ENCODE results near the gene IP6K1. TPM values are rescaled to one million over a fixed set of nuclear protein-coding genes. Genes with fewer than 3 reads are reported as not detected.

IP6K1 gene
- 73.1 and 77.8 TPM in 2 replicates for total RNA-seq
- total RNA-seq (2013) = 19.1 TPM
- polyA plus RNA-seq = 27.8 and 29.3 TPM in 2 replicates
- 34.4 and 48.9 TPM in 2 replicates for polyA minus RNA-seq

DNA sequence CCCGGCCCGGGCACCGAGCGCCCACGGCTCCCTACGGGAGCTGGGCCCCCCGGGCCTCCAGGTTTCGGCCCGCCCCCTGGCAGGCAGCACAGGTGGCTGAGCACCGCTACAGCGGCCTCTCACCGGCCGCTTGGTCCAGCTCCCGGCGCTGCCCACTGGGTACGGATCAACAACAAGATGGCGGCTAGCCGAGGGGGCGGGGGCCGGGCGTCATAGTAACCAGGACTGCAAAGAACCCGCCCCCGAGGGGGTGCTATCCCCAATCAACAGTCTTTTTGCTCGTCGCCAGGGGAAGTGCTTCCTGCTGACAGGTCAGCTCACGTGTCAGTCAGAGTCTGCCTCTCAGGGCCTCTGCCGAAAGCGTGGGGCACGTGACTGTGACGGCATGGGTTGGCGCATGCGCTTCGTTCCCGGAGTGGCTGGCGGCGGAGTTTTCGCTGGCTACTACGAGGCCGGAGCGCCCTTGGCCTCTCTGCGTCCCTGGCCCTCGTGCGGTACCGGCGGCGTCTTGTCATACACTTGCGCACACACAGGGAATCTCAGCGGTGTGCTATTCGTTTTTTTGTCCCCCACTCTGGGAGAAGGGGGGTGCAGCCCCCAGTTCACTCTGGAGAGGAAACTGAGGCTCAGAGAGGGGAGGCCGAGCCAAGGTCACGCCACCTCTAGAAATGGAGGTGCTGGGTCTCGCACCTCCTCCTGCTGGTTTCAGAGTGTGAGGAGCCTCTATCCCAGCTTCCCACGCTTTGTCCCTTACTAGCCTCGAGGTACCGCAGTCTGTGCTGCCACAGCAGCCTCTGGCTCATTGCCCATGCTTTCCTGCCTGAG is at the start of gene IP6K1:
TSS of gene IP6K1 (minus strand) at position 186 of the 825 bp plus-strand sequence. CDS start 38,502 bp downstream, outside the sequence.
- peak within 1 kb of the TSS; percentile 69 to 98 (median 88) for H3K4me3 ChIP-seq (ENCODE audit: control extremely low read depth in 1 of 5, extremely low read depth in 1 of 5, insufficient read depth in 1 of 5, low read depth in 2 of 5, low read length in 4 of 5)
- peaks cover 0 to 9% of the 10 kb centered on the region in 2 experiments for H3K36me3 ChIP-seq (replicated peaks in 1 of 2; ENCODE audit: control extremely low read depth in 1 of 2, control insufficient read depth in 1 of 2, extremely low read depth in 1 of 2, insufficient read depth in 2 of 2, low read length in 1 of 2)
- ATAC-seq (ENCODE audit: low read depth) (peak; percentile 99), DNase-seq (peak; percentile 99)
- peak within 1 kb of the TSS; percentile 84 for H3K9ac ChIP-seq (ENCODE audit: low read length)
- H2AFZ ChIP-seq (ENCODE audit: insufficient read depth, low read depth, low read length, poor library complexity, severe bottlenecking) = peak within 1 kb of the TSS; percentile 93
- POLR2A ChIA-PET = interaction anchor here (0.8 to 3.1 kb wide), 5 partner anchors 17 to 69 kb away, joined by 3 to 13 read pairs (median 10); partner anchors contain the start of genes INKA1 and UBA7
- H3K27ac Mint-ChIP-seq = peak within 1 kb of the TSS; percentile 99
- TF ChIP-seq EZH2 (IDR thresholded peaks at IDR 0.05; ENCODE audit: borderline replicate concordance, insufficient read depth, low read depth, low read length, poor library complexity, severe bottlenecking) (no peak), CTCF (IDR thresholded peaks at IDR 0.05) (no peak)
- H3K4me1 Mint-ChIP-seq = peaks cover 24% of the 10 kb centered on the region
- H3K27me3 Mint-ChIP-seq = no peaks in the 10 kb centered on the region
- 3% methylated on average over 55 of the region's 55 CpGs for WGBS (ENCODE audit: insufficient coverage)
- peak within 1 kb of the TSS; percentile 97 for H3K4me3 Mint-ChIP-seq
- peak within 1 kb of the TSS; percentile 84 for H3K4me2 ChIP-seq (replicated peaks; ENCODE audit: low read depth, low read length, poor library complexity, severe bottlenecking)
- H4K20me1 ChIP-seq (ENCODE audit: control insufficient read depth, insufficient read depth, low read length, poor library complexity, severe bottlenecking) = peaks cover 8% of the 10 kb centered on the region
- no peaks in the 10 kb centered on the region for H3K9me3 Mint-ChIP-seq (ENCODE audit: insufficient read depth)
- peak within 1 kb of the TSS; percentile 94 to 95 for H3K27ac ChIP-seq (ENCODE audit: low read length in 2 of 2)
- intact Hi-C loops (cut with micrococcal nuclease) = loop anchor here (1.0 to 10.0 kb wide), 8 partner anchors 16 to 301 kb away; partner anchors contain the start of genes AMIGO3, APEH, RBM5 and RBM6
- H3K27me3 ChIP-seq (replicated peaks in 1 of 4; ENCODE audit: control extremely low read depth in 1 of 4, control insufficient read depth in 3 of 4, insufficient read depth in 4 of 4, low read length in 3 of 4) = no peaks in the 10 kb centered on the region
- no peaks in the 10 kb centered on the region for H3K9me3 ChIP-seq (ENCODE audit: control extremely low read depth in 1 of 3, control insufficient read depth in 2 of 3, insufficient read depth in 1 of 3, low read length in 2 of 3)
- H3K79me2 ChIP-seq (ENCODE audit: control insufficient read depth, insufficient read depth, low read length) = peaks cover 54% of the 10 kb centered on the region
- CTCF ChIA-PET = interaction anchor here (0.9 to 2.8 kb wide), 5 partner anchors 16 to 247 kb away, joined by 3 to 15 read pairs (median 5); partner anchors contain the start of genes AMIGO3 and INKA1
- peaks cover 17 to 34% of the 10 kb centered on the region in 2 donors for H3K4me1 ChIP-seq (ENCODE audit: control insufficient read depth in 2 of 2, insufficient read depth in 2 of 2, low read length in 2 of 2)
